Measurements from ENCODE around the gene ZNF292.

DNA sequence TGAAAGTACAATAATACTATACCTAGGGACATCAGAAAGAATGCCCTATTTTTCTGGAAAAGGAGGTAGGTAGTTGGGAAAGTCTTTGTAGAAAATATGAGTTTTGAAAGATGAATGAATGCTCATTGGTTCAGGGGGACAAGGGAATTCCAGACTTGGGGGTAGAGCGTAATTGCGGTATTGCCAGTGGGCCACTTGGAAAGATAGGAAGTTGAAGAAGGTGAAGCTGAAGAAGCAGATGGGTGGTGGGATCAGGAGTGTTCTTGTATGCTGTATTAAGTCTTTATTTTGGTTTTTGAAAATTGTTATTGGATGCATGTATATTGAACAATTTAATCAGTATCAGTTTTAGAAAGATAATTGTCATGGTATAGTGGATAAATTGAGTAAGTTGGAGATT lies 109.1 kb downstream of the ZNF292 start:
- TF ChIP-seq, protein P1, sequence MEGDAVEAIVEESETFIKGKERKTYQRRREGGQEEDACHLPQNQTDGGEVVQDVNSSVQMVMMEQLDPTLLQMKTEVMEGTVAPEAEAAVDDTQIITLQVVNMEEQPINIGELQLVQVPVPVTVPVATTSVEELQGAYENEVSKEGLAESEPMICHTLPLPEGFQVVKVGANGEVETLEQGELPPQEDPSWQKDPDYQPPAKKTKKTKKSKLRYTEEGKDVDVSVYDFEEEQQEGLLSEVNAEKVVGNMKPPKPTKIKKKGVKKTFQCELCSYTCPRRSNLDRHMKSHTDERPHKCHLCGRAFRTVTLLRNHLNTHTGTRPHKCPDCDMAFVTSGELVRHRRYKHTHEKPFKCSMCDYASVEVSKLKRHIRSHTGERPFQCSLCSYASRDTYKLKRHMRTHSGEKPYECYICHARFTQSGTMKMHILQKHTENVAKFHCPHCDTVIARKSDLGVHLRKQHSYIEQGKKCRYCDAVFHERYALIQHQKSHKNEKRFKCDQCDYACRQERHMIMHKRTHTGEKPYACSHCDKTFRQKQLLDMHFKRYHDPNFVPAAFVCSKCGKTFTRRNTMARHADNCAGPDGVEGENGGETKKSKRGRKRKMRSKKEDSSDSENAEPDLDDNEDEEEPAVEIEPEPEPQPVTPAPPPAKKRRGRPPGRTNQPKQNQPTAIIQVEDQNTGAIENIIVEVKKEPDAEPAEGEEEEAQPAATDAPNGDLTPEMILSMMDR (IDR thresholded peaks at IDR 0.05) = no peak
- TF ChIP-seq POLR2A (IDR thresholded peaks at IDR 0.05) = no peak

Measured in Peyer's patch (tissue), 4 donors.